Right ventricle myocardium superior (tissue), 1 donor: Measurements from ENCODE around the gene SFT2D1. TPM values are rescaled to one million over a fixed set of nuclear protein-coding genes. Genes with fewer than 3 reads are reported as not detected.

Experiments
- total RNA-seq: library from RNA; stranded (reverse); fragmentation: NEBNext Ultra II Directional; extraction: Animal tissue kit (Norgen Biotek cat#: 25700); gene quantifications from one replicate; pipeline ENCODE4 v1.2.1, GENCODE V29; 2021
- donor health status: DM: no; HTN: yes; CAD: no; lungs with severe emphysema.

Gene SFT2D1
- total RNA-seq, 1 donor from 2014 or later = 20.5 TPM

Other genes starting within 250 kb of the SFT2D1 start
- not detected for gene TBXT, start 174.7 kb downstream of the SFT2D1 start, total RNA-seq
- not detected for gene PRR18, start 34.2 kb downstream of the SFT2D1 start, total RNA-seq
- gene MPC1, start 40.4 kb upstream of the SFT2D1 start, total RNA-seq = 393 TPM
- 1.3 TPM for gene RAMACL, start 244.1 kb upstream of the SFT2D1 start, total RNA-seq